GM23248 (cell line): Measurements from ENCODE around the gene MPZL3. TPM values are rescaled to one million over a fixed set of nuclear protein-coding genes. Genes with fewer than 3 reads are reported as not detected.

Source experiments
- DNase-seq: peaks from one replicate; pipeline ENCODE4 v3.0.0-alpha.2; 2015
- H2AFZ ChIP-seq: fragments of 200-600 bp; sonication (generic); 2 replicates; pipeline ENCODE4 v1.6.1; 2016; ENCODE audit warnings: antibody characterized with exemption
- H3F3A ChIP-seq: fragments of 200-600 bp; sonication (generic); 2 replicates; pipeline ENCODE4 v1.6.1; 2016; ENCODE audit warnings: mild to moderate bottlenecking, antibody characterized with exemption, mixed run types; ENCODE audit not compliant: insufficient read depth
- H3K27ac ChIP-seq: fragments of 200-600 bp; sonication (generic); 2 replicates; pipeline ENCODE4 v1.5.1; 2016; ENCODE audit warnings: mild to moderate bottlenecking
- H3K27me3 ChIP-seq: fragments of 200-600 bp; sonication (generic); replicated peaks from 2 replicates; pipeline ENCODE4 v1.6.1; 2016; ENCODE audit warnings: mild to moderate bottlenecking; ENCODE audit not compliant: insufficient read depth
- H3K36me3 ChIP-seq: fragments of 200-600 bp; sonication (generic); 2 replicates; pipeline ENCODE4 v1.6.1; 2016; ENCODE audit warnings: low read depth, mild to moderate bottlenecking
- H3K4me1 ChIP-seq: fragments of 200-600 bp; sonication (generic); 2 replicates; pipeline ENCODE4 v1.6.1; 2016; ENCODE audit warnings: mild to moderate bottlenecking; ENCODE audit not compliant: insufficient read depth
- H3K4me2 ChIP-seq: fragments of 200-600 bp; sonication (generic); one replicate; pipeline ENCODE4 v1.6.1; 2016; ENCODE audit warnings: mild to moderate bottlenecking; ENCODE audit not compliant: unreplicated experiment
- H3K4me3 ChIP-seq: fragments of 200-600 bp; sonication (generic); 2 replicates; pipeline ENCODE4 v1.5.1; 2016; ENCODE audit warnings: mild to moderate bottlenecking
- H3K79me2 ChIP-seq: fragments of 200-600 bp; sonication (generic); 2 replicates; pipeline ENCODE4 v1.6.1; 2016; ENCODE audit warnings: mild to moderate bottlenecking; ENCODE audit not compliant: insufficient read depth
- H3K9ac ChIP-seq: fragments of 200-600 bp; sonication (generic); 2 replicates; pipeline ENCODE4 v1.6.1; 2016; ENCODE audit warnings: mild to moderate bottlenecking
- H3K9me2 ChIP-seq: fragments of 200-600 bp; sonication (generic); 2 replicates; pipeline ENCODE4 v1.6.1; 2016; ENCODE audit warnings: mixed run types, mild to moderate bottlenecking, moderate library complexity; ENCODE audit not compliant: insufficient read depth
- H3K9me3 ChIP-seq: fragments of 200-600 bp; sonication (generic); one replicate; pipeline ENCODE4 v1.6.1; 2017; ENCODE audit warnings: low read depth
- H4K20me1 ChIP-seq: fragments of 200-600 bp; sonication (generic); 2 replicates; pipeline ENCODE4 v1.6.0; 2016; ENCODE audit not compliant: insufficient read depth
- EZH2 ChIP-seq: fragments of 200-600 bp; sonication (generic); IDR thresholded peaks from 2 replicates; pipeline ENCODE4 v1.6.1; 2018; ENCODE audit warnings: antibody characterized with exemption, mild to moderate bottlenecking; ENCODE audit not compliant: insufficient read depth, poor library complexity, severe bottlenecking
- EZH2phosphoT487 ChIP-seq: fragments of 200-600 bp; sonication (generic); IDR thresholded peaks from 2 replicates; pipeline ENCODE4 v1.6.1; 2018; ENCODE audit warnings: antibody characterized with exemption, moderate library complexity, mild to moderate bottlenecking, low read depth; ENCODE audit not compliant: insufficient read depth
- WGBS, 2 experiments: methylation state at CpG; one replicate each; pipeline ENCODE4 v1.1.6; 2015 to 2017; ENCODE audit warnings: low lambda C conversion rate in 2 of 2, low coverage in 1 of 2; ENCODE audit errors: missing lambda C conversion rate in 2 of 2; 5-methylcytosine and 5-hydroxymethylcytosine counted together
- in situ Hi-C: fragments of 300-500 bp; cut with MboI; formaldehyde crosslinking; loops from 2 replicates; pipeline ENCODE4 v1.15.0; 2020
- polyA plus RNA-seq: library from polyadenylated mRNA; unstranded; fragments of >200 nt; fragmentation: Nextera tagmentation; extraction: Ambion mirVana; gene quantifications from 2 replicates; pipeline ENCODE4 v1.2.1, GENCODE V29; 2016
- total RNA-seq: library from RNA; depleted of rRNA; stranded (reverse); fragments of >200 nt; shearing (Covaris generic); gene quantifications from 2 replicates; pipeline ENCODE4 v1.2.3, GENCODE V29; 2014

MPZL3 gene
- total and polyA plus RNA-seq, 2 experiments from 2014 or later: 0.78 to 1.3 TPM

DNA sequence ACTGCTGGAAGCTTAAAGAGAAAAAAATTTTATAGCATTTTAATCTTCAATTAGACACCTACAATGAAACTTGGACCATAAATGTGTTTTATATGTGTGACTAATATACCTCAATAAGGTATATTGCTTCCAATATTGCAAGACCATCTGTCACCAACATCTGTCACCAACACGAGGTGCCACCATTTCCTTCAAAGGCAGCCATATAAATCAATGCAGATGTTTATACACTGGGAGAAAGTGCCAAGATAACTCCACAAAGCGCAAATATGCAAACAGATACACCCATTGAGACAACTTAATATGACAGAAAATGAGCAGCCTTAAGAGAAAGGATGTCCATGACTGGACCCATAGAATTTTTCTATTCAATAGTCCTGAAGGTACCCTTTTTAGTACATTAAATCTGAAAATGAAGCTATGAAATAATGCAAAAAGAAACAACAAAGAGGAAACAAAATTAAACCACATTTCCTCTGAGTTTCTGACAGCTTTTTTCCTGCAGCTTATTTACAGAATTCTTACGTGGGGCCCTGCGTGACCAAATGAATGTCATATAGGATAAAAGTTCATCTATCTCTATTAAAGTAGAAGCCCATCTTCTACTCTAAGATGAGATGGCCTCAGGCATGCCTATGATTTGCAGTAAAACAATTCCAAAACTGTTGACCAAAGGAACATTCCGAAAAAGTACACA, 12.5 kb downstream of the MPZL3 start:
- in situ Hi-C loops: no loop called here
- 69 to 72% methylated on average over 5 of the region's 5 CpGs for WGBS, 2 experiments

GRCh38 chr11:118238929-118239328, 13.2 kb downstream of the MPZL3 start:
- in situ Hi-C loops: no loop called here
- 67 to 70% methylated on average over 1 of the region's 1 CpG for WGBS, 2 experiments

More for the DNA sequence above, 12.5 kb downstream of the MPZL3 start:
- Histone ChIP-seq H3K9ac (no peak overlapping the region), H3K4me3 (no peak overlapping the region), H3K9me2 (no peaks in the 10 kb centered on the region), H3K9me3 (no peaks in the 10 kb centered on the region), H3K27me3 (peaks cover 13% of the 10 kb centered on the region), H2AFZ (no peak overlapping the region), H3K4me2 (no peak overlapping the region), H3K36me3 (no peaks in the 10 kb centered on the region), H4K20me1 (no peaks in the 10 kb centered on the region), H3K27ac (no peak overlapping the region), H3F3A (no peaks in the 10 kb centered on the region), H3K79me2 (no peaks in the 10 kb centered on the region), H3K4me1 (peaks cover 7% of the 10 kb centered on the region)
- TF ChIP-seq EZH2 (no peak), EZH2phosphoT487 (no peak)
- no peak for DNase-seq

DNA sequence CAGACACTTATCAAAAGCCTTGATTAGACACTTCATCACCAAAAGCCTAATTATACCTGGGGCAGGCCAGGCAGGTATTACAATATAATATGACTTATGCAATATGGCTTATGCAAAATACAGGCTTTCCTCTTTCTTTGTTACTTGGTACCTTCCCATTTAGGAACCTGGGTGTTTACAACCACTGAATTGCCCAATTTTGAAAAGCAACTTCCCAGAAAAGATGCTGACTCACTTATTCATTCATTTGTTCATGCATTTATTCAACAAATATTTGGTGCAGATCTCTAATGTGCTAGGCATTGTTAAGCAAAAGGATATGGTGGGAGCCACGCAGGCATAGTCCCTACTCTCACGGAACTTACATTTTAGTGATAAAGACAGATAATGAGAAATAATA, 13.7 kb downstream of the MPZL3 start:
- H3K27me3 ChIP-seq: peaks cover 19% of the 10 kb centered on the region
- no peaks in the 10 kb centered on the region for H3K9me2 ChIP-seq
- no peak overlapping the region for H2AFZ ChIP-seq
- no peak for DNase-seq
- H3F3A ChIP-seq: no peaks in the 10 kb centered on the region
- no peaks in the 10 kb centered on the region for H3K9me3 ChIP-seq
- WGBS, 2 experiments: 66 to 77% methylated on average over 2 of the region's 2 CpGs
- no peak overlapping the region for H3K9ac ChIP-seq
- in situ Hi-C loops: no loop called here
- H3K79me2 ChIP-seq: no peaks in the 10 kb centered on the region
- H3K4me3 ChIP-seq: no peak overlapping the region
- TF ChIP-seq EZH2phosphoT487: no peak
- H3K4me1 ChIP-seq: peaks cover 7% of the 10 kb centered on the region
- H3K4me2 ChIP-seq: no peak overlapping the region
- no peak overlapping the region for H3K27ac ChIP-seq
- H4K20me1 ChIP-seq: no peaks in the 10 kb centered on the region
- H3K36me3 ChIP-seq: no peaks in the 10 kb centered on the region

More at GRCh38 chr11:118238929-118239328, 13.2 kb downstream of the MPZL3 start:
- no peak overlapping the region for H3K4me3 ChIP-seq
- no peak for DNase-seq
- H3K9me2 ChIP-seq: no peaks in the 10 kb centered on the region
- H3K9ac ChIP-seq: no peak overlapping the region
- no peaks in the 10 kb centered on the region for H3K79me2 ChIP-seq
- H3K27ac ChIP-seq: no peak overlapping the region
- no peaks in the 10 kb centered on the region for H3F3A ChIP-seq
- no peaks in the 10 kb centered on the region for H3K9me3 ChIP-seq
- TF ChIP-seq EZH2phosphoT487 (no peak), EZH2 (no peak)
- H3K27me3 ChIP-seq: peaks cover 18% of the 10 kb centered on the region
- H2AFZ ChIP-seq: no peak overlapping the region
- H3K4me2 ChIP-seq: no peak overlapping the region
- H3K36me3 ChIP-seq: no peaks in the 10 kb centered on the region
- H3K4me1 ChIP-seq: peaks cover 7% of the 10 kb centered on the region
- no peaks in the 10 kb centered on the region for H4K20me1 ChIP-seq

GRCh38 chr11:118236170-118236569, 16.0 kb downstream of the MPZL3 start:
- Histone ChIP-seq H3K9ac (no peak overlapping the region), H3K79me2 (no peaks in the 10 kb centered on the region), H3K4me3 (no peak overlapping the region), H3K4me2 (no peak overlapping the region), H3K27ac (no peak overlapping the region), H3K9me3 (no peaks in the 10 kb centered on the region), H3K9me2 (no peaks in the 10 kb centered on the region), H2AFZ (no peak overlapping the region), H3K4me1 (peaks cover 1% of the 10 kb centered on the region), H3K27me3 (peaks cover 24% of the 10 kb centered on the region; the same call in 1 of the 2 replicates), H4K20me1 (no peaks in the 10 kb centered on the region), H3F3A (no peaks in the 10 kb centered on the region), H3K36me3 (no peaks in the 10 kb centered on the region)
- DNase-seq: no peak
- 20 to 22% methylated on average over 2 of the region's 2 CpGs for WGBS, 2 experiments
- TF ChIP-seq EZH2phosphoT487 (no peak), EZH2 (no peak)
- in situ Hi-C loops: no loop called here
